ENCODE data around the gene IKZF1.

Gene IKZF1

GRCh38 chr7:50376056-50376820, 71.7 kb downstream of the IKZF1 start:
- no peak for DNase-seq (ENCODE audit: low read depth)

GRCh38 chr7:50377356-50377755, 72.8 kb downstream of the IKZF1 start:
- no peak for DNase-seq (ENCODE audit: low read depth)

- DNase-seq (ENCODE audit: low read depth) = no peak
These were observed 74.6 kb downstream of the IKZF1 start for GRCh38 chr7:50379082-50379481.

- DNase-seq (ENCODE audit: low read depth) = no peak
These were observed 75.0 kb downstream of the IKZF1 start for GRCh38 chr7:50379539-50379938.

GRCh38 chr7:50382455-50382854, 77.9 kb downstream of the IKZF1 start:
- no peak for DNase-seq (ENCODE audit: low read depth)

GRCh38 chr7:50387351-50387750, 82.8 kb downstream of the IKZF1 start:
- DNase-seq (ENCODE audit: low read depth) = no peak

- no peak for DNase-seq (ENCODE audit: low read depth)
These were observed 85.4 kb downstream of the IKZF1 start for GRCh38 chr7:50389961-50390360.

GRCh38 chr7:50391386-50391785, 86.9 kb downstream of the IKZF1 start:
- no peak for DNase-seq (ENCODE audit: low read depth)

GRCh38 chr7:50393076-50393475, 88.6 kb downstream of the IKZF1 start:
- no peak for DNase-seq (ENCODE audit: low read depth)

GRCh38 chr7:50393547-50394252, 89.2 kb downstream of the IKZF1 start:
- no peak for DNase-seq (ENCODE audit: low read depth)

GRCh38 chr7:50394315-50394714, 89.8 kb downstream of the IKZF1 start:
- no peak for DNase-seq (ENCODE audit: low read depth)

GRCh38 chr7:50396856-50397255, 92.3 kb downstream of the IKZF1 start:
- DNase-seq (ENCODE audit: low read depth) = no peak

- no peak for DNase-seq (ENCODE audit: low read depth)
These were observed 92.9 kb downstream of the IKZF1 start for GRCh38 chr7:50397320-50397970.

GRCh38 chr7:50397971-50398324, 93.4 kb downstream of the IKZF1 start:
- no peak for DNase-seq (ENCODE audit: low read depth)

- DNase-seq (ENCODE audit: low read depth) = no peak
These were observed 94.7 kb downstream of the IKZF1 start for GRCh38 chr7:50399206-50399605.

- DNase-seq (ENCODE audit: low read depth) = no peak
These were observed 95.1 kb downstream of the IKZF1 start for GRCh38 chr7:50399635-50400034.

GRCh38 chr7:50400114-50400513, 95.6 kb downstream of the IKZF1 start:
- DNase-seq (ENCODE audit: low read depth) = no peak

GRCh38 chr7:50404392-50404791, 99.9 kb downstream of the IKZF1 start:
- DNase-seq (ENCODE audit: low read depth) = no peak

- DNase-seq (ENCODE audit: low read depth) = no peak
These were observed 100.7 kb downstream of the IKZF1 start for GRCh38 chr7:50405221-50405620.

GRCh38 chr7:50406935-50407334, 102.4 kb downstream of the IKZF1 start:
- DNase-seq (ENCODE audit: low read depth) = no peak

GRCh38 chr7:50409856-50410745, 105.6 kb downstream of the IKZF1 start:
- DNase-seq (ENCODE audit: low read depth) = no peak

GRCh38 chr7:50411332-50411731, 106.8 kb downstream of the IKZF1 start:
- no peak for DNase-seq (ENCODE audit: low read depth)

Measured in non-pigmented ciliary epithelial cell (primary cell).